HG02642 (cell line): ENCODE results near the gene NPTX1.
"Not testable (repeated sequence)": the region's sequence is repeated elsewhere in the genome, so short reads cannot be mapped to it uniquely, and the experiment has no call there.

Source experiments
- ATAC-seq: cut with Tn5 transposase; IDR thresholded peaks from one replicate; pipeline ENCODE4 v1.9.1; 2021; ENCODE audit warnings: mild to moderate bottlenecking; ENCODE audit not compliant: unreplicated experiment, poor library complexity

The NPTX1 gene, protein sequence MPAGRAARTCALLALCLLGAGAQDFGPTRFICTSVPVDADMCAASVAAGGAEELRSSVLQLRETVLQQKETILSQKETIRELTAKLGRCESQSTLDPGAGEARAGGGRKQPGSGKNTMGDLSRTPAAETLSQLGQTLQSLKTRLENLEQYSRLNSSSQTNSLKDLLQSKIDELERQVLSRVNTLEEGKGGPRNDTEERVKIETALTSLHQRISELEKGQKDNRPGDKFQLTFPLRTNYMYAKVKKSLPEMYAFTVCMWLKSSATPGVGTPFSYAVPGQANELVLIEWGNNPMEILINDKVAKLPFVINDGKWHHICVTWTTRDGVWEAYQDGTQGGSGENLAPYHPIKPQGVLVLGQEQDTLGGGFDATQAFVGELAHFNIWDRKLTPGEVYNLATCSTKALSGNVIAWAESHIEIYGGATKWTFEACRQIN

GRCh38 chr17:80475910-80476876 lies at the start of gene NPTX1:
Gene NPTX1 (minus strand): TSS chr17:80476607. CDS start chr17:80476446, 161 bp downstream.
- no peak for ATAC-seq

DNA sequence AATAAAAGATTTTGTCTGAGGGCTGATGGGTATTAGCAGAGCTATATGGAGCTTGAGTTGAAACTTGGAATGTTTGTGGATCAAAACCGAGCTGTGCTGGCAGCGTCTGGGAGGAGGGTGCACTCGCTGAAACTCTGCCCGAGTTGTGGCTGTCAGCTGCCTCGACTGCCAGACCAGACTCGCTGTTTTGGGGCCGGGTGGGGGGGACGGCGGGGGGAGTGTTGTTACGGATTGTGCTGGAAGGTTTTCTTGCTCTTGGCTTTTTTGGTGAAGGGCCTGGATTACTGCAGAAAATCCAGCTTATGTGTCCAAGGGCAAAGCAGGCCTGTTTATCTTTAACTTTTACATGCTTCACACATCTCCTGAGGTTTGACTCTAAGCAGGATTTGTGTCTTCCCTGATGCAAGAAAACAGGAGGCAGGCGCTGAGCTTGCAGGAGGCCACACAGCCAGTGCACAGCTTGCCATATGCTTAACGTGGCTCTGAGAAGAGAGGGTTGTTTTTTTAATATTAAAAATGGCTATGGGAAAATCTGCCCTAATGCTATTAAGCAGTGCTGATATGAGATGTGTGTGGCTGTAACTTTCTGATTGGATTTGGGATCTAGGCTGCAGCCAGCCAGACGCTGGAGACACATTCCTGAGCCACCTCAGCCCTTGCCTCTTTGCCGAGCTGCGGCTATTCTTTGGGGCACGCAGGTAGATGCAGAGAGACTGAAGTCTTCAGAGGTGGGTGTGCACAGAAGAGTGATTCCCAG lies 47.7 kb upstream of the NPTX1 start:
- no peak for ATAC-seq

DNA sequence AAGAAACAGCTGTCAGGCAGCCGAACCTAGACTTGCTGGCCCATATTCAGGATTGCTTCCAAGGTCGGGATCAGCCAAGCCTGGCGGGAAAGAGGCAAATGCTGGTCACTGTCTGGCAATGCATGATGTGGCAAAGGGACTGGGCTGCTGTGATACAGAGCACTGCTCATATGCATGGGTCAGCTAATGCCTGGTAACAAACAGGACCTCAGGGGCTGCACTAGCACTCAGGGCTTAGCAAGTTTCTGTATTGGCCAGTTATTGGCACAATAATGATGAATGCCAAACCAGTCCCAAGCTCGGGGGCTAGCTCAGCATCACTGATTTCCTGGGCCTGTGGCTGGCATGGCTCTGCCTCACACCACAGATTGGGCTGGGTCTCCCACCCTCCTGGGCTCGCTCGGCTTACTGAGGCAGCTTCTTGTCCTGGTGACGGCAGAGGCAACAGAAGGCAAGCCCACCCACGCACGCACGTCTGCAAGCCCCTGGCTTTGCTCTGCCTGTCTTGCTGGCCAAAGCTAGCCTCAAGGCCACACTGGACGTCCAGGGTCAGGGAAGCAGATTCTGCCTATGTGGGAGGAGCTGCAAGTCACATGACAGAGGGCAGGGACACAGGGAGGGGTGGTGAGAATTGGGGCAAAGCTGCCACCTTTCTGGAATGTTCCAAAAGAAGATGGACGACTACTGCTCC lies 46.8 kb upstream of the NPTX1 start:
- no peak for ATAC-seq

DNA sequence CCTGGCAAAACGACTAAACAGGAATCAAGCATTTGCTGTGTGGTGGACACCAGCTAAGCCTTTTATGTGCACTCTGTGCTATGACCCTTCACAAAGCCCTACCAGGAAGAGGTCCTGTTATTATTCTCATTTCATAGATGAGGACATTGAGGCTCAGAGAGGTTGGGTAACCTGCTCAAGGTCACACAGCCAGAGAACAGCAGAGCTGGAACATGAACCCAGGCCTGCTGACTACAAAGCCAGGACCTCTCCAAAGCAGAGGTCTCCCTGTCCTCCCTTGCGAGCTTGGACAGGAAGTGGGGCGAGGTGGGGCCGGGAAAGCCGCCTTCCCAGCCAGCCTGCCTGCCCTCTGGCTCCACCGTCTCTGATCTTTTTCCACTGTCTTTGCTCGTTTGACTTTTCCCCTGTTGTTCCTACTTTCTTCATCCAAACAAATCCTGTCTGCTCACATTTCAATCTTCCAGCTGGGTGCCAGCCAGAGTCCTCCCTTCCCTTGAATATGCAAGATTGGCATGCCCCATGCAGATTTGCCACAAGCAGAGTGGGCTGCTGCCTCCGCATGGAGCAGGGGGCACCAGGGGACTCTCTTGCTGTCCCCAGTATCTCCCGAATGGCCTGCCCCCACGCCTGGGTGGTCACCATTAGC lies 44.5 kb upstream of the NPTX1 start:
- ATAC-seq = no peak

DNA sequence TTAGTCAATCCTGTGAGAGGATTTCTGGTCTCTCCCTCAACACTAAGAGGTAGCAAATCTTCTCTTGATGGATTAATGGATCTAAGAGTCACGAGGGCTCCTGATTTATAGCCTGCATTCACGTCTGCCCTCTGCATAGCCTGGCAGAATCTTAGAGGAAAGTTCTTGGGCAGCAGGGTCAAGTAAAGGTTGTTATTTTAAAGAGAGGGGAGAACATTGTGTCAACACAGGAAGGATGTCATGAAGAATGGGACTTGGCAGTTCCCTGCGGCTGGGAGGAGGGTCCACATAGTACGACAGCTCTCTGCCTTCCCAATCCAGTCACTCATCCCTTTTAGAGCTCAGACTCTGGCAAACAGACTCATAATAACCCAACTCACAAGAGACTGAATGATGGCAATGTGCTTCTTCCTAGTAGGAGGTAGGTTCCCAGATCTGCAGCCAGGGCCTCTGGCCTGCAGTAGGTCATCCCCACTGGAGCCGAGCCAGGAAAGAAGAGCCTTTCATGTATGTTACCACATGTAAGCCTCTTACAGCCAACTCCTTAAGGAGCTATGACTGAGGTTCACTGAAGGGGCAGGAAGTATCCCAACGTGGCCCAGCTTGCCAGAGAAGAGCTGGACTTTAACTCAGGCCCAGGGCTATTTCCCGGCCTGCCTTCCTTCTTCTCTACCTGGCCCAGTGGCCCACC lies 42.8 kb upstream of the NPTX1 start:
- ATAC-seq = no peak

DNA sequence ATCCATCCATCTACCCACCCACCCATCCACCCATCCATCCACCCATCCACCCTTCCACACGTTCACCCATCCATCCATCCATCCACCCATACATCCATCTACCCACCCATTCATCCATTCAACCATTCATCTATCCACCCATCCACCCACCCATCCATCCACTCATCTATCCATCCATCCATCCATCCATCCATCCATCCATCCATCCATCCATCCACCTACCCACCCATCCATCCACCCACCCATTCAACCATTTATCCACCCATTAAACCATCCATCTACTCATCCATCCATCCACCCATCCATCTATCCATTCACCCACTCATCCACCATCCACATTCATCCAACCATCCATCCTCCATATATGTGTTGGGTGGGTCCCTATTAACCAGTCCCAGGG lies 42.0 kb upstream of the NPTX1 start:
- no peak for ATAC-seq

DNA sequence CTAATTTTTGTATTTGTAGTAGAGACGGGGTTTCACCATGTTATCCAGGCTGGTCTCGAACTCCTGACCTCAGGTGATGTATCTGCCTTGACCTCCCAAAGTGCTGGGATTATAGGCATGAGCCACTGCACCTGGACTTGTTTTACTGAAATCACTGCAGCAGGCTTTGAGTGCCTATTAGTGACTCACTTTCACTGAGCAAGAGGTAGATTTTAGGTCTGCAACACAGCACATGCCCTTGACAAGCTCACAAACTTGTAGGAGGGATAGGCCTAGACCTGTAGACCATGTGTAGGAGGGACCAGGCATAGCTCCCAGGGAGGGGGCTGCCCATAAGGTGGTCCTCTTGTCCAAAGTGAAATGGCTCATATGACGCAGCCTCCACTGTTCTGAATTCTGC lies 41.2 kb upstream of the NPTX1 start:
- ATAC-seq = no peak

DNA sequence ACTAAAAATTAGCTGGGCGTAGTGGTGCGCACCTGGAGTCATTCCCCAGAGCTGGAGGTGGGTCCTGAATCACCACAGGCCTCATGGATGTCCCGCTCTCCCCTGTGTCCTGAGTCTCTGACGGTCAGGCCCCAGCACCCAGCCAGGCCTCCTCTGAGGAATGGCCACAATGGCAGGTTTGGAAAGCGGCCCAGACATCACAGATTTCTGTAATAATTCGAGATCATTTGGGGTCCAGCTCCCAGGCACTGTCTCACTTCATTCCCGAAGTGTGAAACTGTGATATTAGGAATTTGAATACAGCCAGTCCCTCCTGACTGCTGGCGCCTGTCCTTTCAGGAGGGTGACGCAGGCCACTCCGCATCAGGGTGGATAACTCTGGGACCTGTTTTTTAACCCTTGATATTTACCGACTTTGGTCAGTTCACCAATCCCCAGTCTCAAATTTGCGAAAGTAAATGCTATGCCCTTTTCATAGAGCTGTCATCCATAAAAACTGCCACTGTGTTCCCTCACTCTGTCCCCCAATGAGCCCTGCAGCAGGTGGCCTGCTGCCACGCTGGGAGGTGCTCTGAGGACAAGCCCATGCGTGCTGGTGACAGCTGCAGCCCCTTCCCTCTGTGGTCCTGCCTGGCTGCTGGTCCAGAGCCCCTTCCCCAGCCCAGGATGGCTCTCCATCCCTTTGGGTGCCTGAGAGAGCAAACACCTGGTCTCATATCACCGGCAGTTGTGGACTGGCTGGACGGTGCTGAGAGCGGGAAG lies 39.9 kb upstream of the NPTX1 start:
- no peak for ATAC-seq

- ATAC-seq = no peak
These were observed 37.5 kb upstream of the NPTX1 start for GRCh38 chr17:80513892-80514291.

DNA sequence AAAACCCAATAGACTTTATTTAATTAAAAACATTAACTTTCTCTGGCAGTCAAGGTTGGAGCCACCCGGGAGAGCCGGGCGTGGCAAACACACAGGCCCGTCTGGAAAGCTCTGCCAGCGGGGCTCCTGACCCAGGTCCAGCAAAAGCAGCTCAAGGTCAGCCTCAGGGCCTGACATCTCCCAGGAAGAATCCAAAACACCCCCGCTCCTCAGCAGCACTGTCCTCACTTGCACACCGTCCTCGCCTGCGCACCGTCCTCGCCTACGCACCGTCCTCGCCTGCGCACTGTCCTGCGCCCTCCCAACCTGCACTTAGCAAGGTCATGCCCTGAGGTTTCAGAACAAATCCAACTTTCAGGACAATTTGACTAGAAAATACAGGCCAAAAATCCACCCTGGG lies 36.8 kb upstream of the NPTX1 start:
- no peak for ATAC-seq

DNA sequence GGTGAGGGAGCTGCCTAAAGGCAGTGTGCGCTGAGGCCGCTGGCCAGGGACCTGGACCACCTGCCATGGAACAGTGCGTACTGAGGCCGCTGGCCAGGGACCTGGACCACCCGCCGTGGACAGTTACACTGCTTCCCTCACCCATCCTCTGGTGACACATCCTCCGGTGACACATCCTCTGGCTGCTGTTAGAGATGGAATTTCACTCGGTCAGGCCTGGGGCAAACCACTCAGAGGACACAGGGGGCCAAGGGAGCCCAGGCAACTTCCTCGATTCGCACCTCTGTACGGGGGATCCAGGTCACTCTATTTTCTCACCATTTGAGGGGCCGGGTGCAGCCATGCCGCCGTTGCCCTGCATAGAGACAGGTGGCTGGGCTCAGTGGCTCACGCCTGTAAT lies 35.8 kb upstream of the NPTX1 start:
- ATAC-seq = no peak

- ATAC-seq = no peak
These were observed 35.1 kb upstream of the NPTX1 start for GRCh38 chr17:80511222-80512180.

DNA sequence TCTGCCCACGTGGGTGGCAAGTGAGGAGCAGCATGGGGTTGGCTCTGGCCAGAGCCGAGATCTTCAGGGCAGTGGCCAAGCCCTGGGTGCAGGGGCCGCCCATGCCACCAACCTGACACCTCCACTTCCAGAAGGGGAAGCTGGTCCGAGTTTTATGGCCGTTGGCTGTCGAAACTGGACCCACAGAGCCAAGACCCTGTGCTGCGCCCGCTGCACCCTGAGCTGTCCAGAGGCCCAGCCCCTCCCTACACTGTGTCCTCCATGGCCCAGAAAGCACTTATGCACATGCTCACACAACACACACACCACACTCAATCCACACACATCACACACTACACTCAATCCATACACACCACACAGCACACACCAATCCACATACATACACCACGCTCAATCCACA lies 34.4 kb upstream of the NPTX1 start:
- no peak for ATAC-seq

DNA sequence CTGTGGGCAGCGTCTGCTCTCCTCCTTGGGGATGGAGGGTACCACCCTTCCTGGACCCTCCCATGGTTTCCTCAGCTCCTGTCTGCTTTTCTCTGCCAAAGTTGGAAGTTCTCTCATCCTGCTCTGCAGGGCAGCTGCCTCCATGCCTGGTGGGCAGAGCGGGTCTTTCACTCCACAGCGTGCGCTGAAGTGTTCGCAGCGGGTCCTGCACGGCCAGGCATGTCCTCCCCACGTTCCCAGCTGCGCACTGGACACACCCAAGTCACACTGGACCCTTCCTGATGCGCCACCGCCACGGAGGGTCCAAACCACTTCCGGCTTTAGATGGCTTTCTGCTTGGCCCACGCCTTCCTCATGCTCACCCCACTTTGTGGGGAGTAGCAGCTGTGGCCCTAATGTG lies 33.7 kb upstream of the NPTX1 start:
- no peak for ATAC-seq

DNA sequence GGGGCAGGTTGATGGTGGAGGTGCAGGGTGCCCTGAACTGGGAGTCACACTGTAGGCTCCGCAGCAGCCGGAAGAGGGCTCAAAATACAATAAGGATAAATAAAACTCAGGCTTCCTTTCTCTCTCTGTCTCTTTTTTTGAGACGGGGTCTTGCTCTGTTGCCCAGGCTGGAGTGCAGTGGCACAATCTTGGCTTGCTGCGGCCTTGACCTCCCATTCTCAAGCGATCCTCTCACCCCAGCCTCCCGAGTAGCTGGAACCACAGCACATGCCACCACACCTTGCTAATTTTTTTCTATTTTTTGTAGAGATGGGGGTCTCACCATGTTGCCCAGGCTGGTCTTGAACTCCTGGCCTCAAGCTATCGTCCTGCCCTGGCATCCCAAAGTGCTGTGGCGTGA lies 32.9 kb upstream of the NPTX1 start:
- ATAC-seq = no peak

GRCh38 chr17:80507965-80508364 lies 31.6 kb upstream of the NPTX1 start:
- ATAC-seq = no peak

DNA sequence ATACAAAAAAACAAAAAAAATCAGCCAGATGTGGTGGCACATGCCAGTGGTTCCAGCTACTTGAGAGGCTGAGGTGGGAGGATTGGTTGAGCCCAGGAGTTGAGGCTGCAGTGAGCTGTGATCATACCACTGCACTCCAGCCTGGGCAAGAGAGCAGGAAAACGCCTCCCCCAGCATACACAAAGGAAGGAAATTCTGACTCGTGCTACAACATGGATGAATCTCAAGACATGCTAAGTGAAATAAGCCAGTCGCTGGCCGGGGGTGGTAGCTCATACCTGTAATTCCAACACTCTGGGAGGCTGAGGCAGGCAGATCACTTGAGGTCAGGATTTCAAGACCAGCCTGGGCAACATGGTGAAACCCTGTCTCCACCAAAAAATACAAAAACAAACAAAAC lies 30.8 kb upstream of the NPTX1 start:
- not testable (repeated sequence) for ATAC-seq
